ENCODE results near the gene METTL3.
"Not testable (repeated sequence)": the region's sequence is repeated elsewhere in the genome, so short reads cannot be mapped to it uniquely, and the experiment has no call there.

Gene METTL3

GRCh38 chr14:21510735-21511657, at the start of gene METTL3:
TSS of gene METTL3 (minus strand) at chr14:21511340. CDS start at chr14:21511223, 117 bp downstream.
- DNase-seq (ENCODE audit: low spot score) = peak; percentile 97

GRCh38 chr14:21558703-21559170, 47.6 kb upstream of the METTL3 start:
- DNase-seq (ENCODE audit: low spot score) = no peak

- DNase-seq (ENCODE audit: low spot score) = peak; percentile 85
Measured at GRCh38 chr14:21557084-21557901, 46.2 kb upstream of the METTL3 start.

GRCh38 chr14:21556378-21557083, 45.4 kb upstream of the METTL3 start:
- no peak for DNase-seq (ENCODE audit: low spot score)

GRCh38 chr14:21553266-21553665, 42.1 kb upstream of the METTL3 start:
- DNase-seq (ENCODE audit: low spot score) = no peak

- DNase-seq (ENCODE audit: low spot score) = not testable (repeated sequence)
Measured at GRCh38 chr14:21544588-21544987, 33.4 kb upstream of the METTL3 start.

GRCh38 chr14:21543963-21544362, 32.8 kb upstream of the METTL3 start:
- no peak for DNase-seq (ENCODE audit: low spot score)

GRCh38 chr14:21543521-21543960, 32.4 kb upstream of the METTL3 start:
- DNase-seq (ENCODE audit: low spot score) = no peak

GRCh38 chr14:21541413-21542074, 30.4 kb upstream of the METTL3 start:
- DNase-seq (ENCODE audit: low spot score) = no peak

- no peak for DNase-seq (ENCODE audit: low spot score)
Measured at GRCh38 chr14:21539189-21539940, 28.2 kb upstream of the METTL3 start.

- no peak for DNase-seq (ENCODE audit: low spot score)
Measured at GRCh38 chr14:21537090-21537424, 25.9 kb upstream of the METTL3 start.

GRCh38 chr14:21536418-21537089, 25.4 kb upstream of the METTL3 start:
- DNase-seq (ENCODE audit: low spot score) = no peak

GRCh38 chr14:21535545-21536417, 24.6 kb upstream of the METTL3 start:
- no peak for DNase-seq (ENCODE audit: low spot score)

- DNase-seq (ENCODE audit: low spot score) = no peak
Measured at GRCh38 chr14:21534576-21534975, 23.4 kb upstream of the METTL3 start.

- DNase-seq (ENCODE audit: low spot score) = no peak
Measured at GRCh38 chr14:21533294-21533693, 22.2 kb upstream of the METTL3 start.

- DNase-seq (ENCODE audit: low spot score) = no peak
Measured at GRCh38 chr14:21529515-21529914, 18.4 kb upstream of the METTL3 start.

- DNase-seq (ENCODE audit: low spot score) = no peak
Measured at GRCh38 chr14:21528381-21529348, 17.5 kb upstream of the METTL3 start.

- no peak for DNase-seq (ENCODE audit: low spot score)
Measured at GRCh38 chr14:21527318-21527679, 16.2 kb upstream of the METTL3 start.

Data from hematopoietic multipotent progenitor cell treated with erythropoietin and hydrocortisone succinate and interleukin-3 and kit ligand, for 15 days (in vitro differentiated cells).